ENCODE measurements around the gene HES5. TPM values are rescaled to one million over a fixed set of nuclear protein-coding genes. Genes with fewer than 3 reads are reported as not detected.
A peak's percentile ranks its signal among the peaks of the same experiment; 100 is the strongest.

The HES5 gene
- total and polyA plus RNA-seq, 10 donors, result 0.36 to 0.54 (median 0.38) TPM; not detected in 5

DNA sequence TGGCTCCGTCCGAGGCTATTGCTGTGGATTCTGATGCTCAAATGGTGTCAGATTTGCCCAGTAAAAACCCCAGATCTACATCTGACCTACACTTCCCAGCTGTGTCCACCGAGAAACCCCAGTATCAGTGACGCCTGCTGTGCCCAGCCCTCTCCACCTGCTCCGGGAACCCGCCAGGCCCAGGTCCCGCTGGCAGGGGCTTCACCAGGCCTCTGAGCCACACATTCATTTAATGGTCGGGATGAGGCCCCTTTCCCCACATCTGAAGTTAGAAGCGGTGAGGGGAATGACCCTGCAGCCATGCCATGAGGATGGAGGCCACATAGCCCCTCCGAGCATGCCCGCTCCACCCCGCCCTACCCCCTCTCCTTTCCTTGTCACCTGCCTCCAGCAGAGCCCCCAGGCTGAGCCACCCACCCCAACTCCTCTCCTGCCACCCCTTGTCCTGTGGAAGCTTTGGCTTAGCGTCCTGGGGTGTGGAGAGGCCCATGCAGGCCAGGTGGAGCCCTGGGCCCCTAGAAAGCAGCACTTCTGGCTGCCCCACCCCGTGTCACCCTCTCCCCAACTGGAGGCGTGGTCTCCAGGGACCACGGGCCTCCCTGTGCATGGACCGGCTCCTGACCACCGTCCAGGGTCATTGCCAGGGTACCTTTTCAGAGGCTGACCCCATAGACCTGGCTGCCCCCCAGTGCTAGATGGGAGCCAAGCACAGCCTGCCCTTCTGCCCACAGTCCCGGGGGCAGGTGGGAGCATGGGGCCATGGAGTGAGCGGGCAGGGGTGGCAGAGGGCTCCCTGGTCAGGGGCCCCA lies 34.1 kb upstream of the HES5 start:
- intact Hi-C loops (cut with DNase I; ENCODE audit: low total_unique reads), result no loop called here
- H3K27ac ChIP-seq, result peak overlapping the region in 1 of 8 donors; percentile 14
- TF ChIP-seq POLR2AphosphoS5 (IDR thresholded peaks at IDR 0.05), result peak; percentile 14 to 63 (median 25)
- no peak for TF ChIP-seq CTCF (IDR thresholded peaks at IDR 0.05 in 8 of 11, conservative IDR thresholded peaks at IDR 0.05 in 3 of 11)
- TF ChIP-seq POLR2A (IDR thresholded peaks at IDR 0.05), result no peak
- peaks cover 0 to 52% (median 48%) of the 10 kb centered on the region in 6 donors for H3K36me3 ChIP-seq
- WGBS, 5 donors, result 79 to 91% (median 88%) methylated on average over 16 to 20 of the region's 20 CpGs
- H3K4me1 ChIP-seq, result peaks cover under 1 to 36% (median 13%) of the 10 kb centered on the region in 6 donors
- H3K27me3 ChIP-seq (replicated peaks in 1 of 7), result no peaks in the 10 kb centered on the region
- H3K9me3 ChIP-seq, result no peaks in the 10 kb centered on the region
- no peak overlapping the region for H3K4me3 ChIP-seq
- DNase-seq, result no peak

DNA sequence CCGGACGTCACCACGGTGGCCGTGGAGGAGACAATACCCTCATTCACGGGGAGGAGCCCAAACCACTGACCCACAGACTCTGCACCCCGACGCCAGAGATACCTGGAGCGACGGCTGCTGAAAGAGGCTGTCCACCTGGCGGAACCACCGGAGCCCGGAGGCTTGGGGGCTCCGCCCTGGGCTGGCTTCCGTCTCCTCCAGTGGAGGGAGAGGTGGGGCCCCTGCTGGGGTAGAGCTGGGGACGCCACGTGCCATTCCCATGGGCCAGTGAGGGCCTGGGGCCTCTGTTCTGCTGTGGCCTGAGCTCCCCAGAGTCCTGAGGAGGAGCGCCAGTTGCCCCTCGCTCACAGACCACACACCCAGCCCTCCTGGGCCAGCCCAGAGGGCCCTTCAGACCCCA lies 33.1 kb upstream of the HES5 start:
- H3K27ac ChIP-seq, result no peak overlapping the region
- WGBS, 5 donors, result 79 to 95% (median 92%) methylated on average over 6 to 18 of the region's 18 CpGs

GRCh38 chr1:2561898-2562895 lies 32.1 kb upstream of the HES5 start:
- intact Hi-C loops (cut with DNase I; ENCODE audit: low total_unique reads), result no loop called here
- H3K4me3 ChIP-seq, result no peak overlapping the region
- H3K4me1 ChIP-seq, result peaks cover 17 to 56% (median 33%) of the 10 kb centered on the region in 6 donors
- H3K27me3 ChIP-seq (replicated peaks in 1 of 7), result no peaks in the 10 kb centered on the region
- TF ChIP-seq POLR2A (IDR thresholded peaks at IDR 0.05) (no peak), POLR2AphosphoS5 (IDR thresholded peaks at IDR 0.05) (peak; percentile 14 to 57 (median 23)), CTCF (IDR thresholded peaks at IDR 0.05 in 8 of 11, conservative IDR thresholded peaks at IDR 0.05 in 3 of 11) (peak in 8 of 11 experiments; percentile 26 to 68 (median 52))
- WGBS, 5 donors, result 88 to 94% (median 91%) methylated on average over 15 to 24 of the region's 24 CpGs
- peak overlapping the region in 1 of 8 donors; percentile 11 for H3K27ac ChIP-seq
- DNase-seq, result no peak
- H3K36me3 ChIP-seq, result peaks cover 0 to 69% (median 62%) of the 10 kb centered on the region in 6 donors
- H3K9me3 ChIP-seq, result no peaks in the 10 kb centered on the region

More for the DNA sequence above, 33.1 kb upstream of the HES5 start:
- H3K9me3 ChIP-seq, result no peaks in the 10 kb centered on the region
- H3K36me3 ChIP-seq, result peaks cover 0 to 62% (median 58%) of the 10 kb centered on the region in 6 donors
- intact Hi-C loops (cut with DNase I; ENCODE audit: low total_unique reads), result no loop called here
- DNase-seq, result no peak
- TF ChIP-seq POLR2AphosphoS5 (IDR thresholded peaks at IDR 0.05) (peak in 1 of 3 donors; percentile 51), POLR2A (IDR thresholded peaks at IDR 0.05) (no peak), CTCF (IDR thresholded peaks at IDR 0.05 in 8 of 11, conservative IDR thresholded peaks at IDR 0.05 in 3 of 11) (no peak)
- H3K4me1 ChIP-seq, result peaks cover 7 to 46% (median 23%) of the 10 kb centered on the region in 6 donors
- H3K4me3 ChIP-seq, result no peak overlapping the region
- no peaks in the 10 kb centered on the region for H3K27me3 ChIP-seq (replicated peaks in 1 of 7)

All from spleen (tissue), 11 donors.